DND-41 (cell line): Measurements from ENCODE around the gene MALAT1.

ENCODE experiments used
- EZH2 ChIP-seq: IDR thresholded peaks from 3 replicates; pipeline ENCODE4 v1.6.1; 2012; ENCODE audit warnings: borderline replicate concordance, low read depth, mild to moderate bottlenecking, moderate library complexity, low read length, inconsistent platforms; ENCODE audit not compliant: severe bottlenecking
- TF ChIP-seq, protein P1 (sequence below): IDR thresholded peaks from 2 replicates; pipeline ENCODE4 v1.5.1; 2012; ENCODE audit warnings: borderline replicate concordance, low read length, moderate library complexity, mild to moderate bottlenecking; ENCODE audit not compliant: poor library complexity, severe bottlenecking; ENCODE audit errors: extremely low read depth

DNA sequence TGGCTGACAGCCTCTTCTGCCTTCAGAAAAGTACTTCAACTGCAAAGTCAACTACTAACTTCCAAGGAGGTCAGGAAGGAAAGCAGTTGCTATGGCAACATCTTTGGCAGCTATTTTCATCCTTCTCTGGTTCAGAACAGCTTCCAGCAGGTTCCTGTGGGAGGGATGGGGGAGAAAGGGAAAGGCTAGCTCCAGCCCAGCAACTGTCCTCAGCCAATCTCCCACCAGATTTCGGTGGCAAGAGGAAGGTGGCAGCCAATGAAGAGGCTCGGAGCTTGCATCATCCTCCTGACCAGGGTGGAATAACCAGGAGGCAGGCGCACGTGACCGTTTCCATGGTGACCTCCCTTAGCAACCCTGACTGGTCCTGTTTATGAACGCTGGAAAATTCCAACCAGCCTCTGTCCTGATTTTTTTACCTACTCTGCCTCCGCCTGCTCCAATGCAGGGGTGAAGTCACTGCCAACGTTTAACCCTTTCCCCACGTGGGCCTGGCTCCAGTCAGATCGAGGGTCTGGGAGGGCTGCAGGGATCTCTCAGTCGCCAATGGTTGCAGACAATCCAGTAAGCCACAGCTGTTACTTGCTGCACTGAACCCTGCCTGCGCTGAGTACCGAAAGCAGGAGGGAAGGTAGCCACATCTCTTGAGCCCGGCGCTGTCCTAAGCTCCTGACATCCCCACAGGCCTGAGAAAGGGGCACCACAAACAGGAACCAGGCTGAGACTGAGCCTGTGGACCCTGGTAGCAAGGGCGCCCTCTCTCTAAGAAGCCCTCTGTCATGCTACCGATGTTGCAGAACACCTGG lies 11.2 kb upstream of the MALAT1 start:
- TF ChIP-seq, protein P1, sequence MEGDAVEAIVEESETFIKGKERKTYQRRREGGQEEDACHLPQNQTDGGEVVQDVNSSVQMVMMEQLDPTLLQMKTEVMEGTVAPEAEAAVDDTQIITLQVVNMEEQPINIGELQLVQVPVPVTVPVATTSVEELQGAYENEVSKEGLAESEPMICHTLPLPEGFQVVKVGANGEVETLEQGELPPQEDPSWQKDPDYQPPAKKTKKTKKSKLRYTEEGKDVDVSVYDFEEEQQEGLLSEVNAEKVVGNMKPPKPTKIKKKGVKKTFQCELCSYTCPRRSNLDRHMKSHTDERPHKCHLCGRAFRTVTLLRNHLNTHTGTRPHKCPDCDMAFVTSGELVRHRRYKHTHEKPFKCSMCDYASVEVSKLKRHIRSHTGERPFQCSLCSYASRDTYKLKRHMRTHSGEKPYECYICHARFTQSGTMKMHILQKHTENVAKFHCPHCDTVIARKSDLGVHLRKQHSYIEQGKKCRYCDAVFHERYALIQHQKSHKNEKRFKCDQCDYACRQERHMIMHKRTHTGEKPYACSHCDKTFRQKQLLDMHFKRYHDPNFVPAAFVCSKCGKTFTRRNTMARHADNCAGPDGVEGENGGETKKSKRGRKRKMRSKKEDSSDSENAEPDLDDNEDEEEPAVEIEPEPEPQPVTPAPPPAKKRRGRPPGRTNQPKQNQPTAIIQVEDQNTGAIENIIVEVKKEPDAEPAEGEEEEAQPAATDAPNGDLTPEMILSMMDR = no peak
- no peak for TF ChIP-seq EZH2
